BLaER1 treated with 17β-estradiol and CSF1 and Interleukin-3, amounts not matched to agents 10 nM and 100 nM (cell line): ENCODE data around the gene TMIGD1.
A peak's percentile ranks its signal among the peaks of the same experiment; 100 is the strongest.

Experiments
- H3K27ac ChIP-seq, 11 experiments: shearing (Covaris generic); formaldehyde crosslinking; 2 replicates each; pipeline ENCODE4 v1.8.1; 2022
- H3K27me3 ChIP-seq, 11 experiments: shearing (Covaris generic); formaldehyde crosslinking; 2 replicates each; pipeline ENCODE4 v1.8.1; 2022
- H3K36me3 ChIP-seq, 11 experiments: shearing (Covaris generic); formaldehyde crosslinking; 2 replicates each; pipeline ENCODE4 v1.8.1; 2022
- H3K4me1 ChIP-seq, 10 experiments: shearing (Covaris generic); formaldehyde crosslinking; 2 replicates each; pipeline ENCODE4 v1.8.1; 2022
- H3K4me2 ChIP-seq, 11 experiments: shearing (Covaris generic); formaldehyde crosslinking; 2 replicates each; pipeline ENCODE4 v1.8.1; 2022
- H3K4me3 ChIP-seq, 10 experiments: shearing (Covaris generic); formaldehyde crosslinking; 2 replicates each; pipeline ENCODE4 v1.8.1; 2022
- H3K9ac ChIP-seq, 11 experiments: shearing (Covaris generic); formaldehyde crosslinking; 2 replicates each; pipeline ENCODE4 v1.8.1; 2022
- H3K9me3 ChIP-seq, 11 experiments: shearing (Covaris generic); formaldehyde crosslinking; replicated peaks in 1 of 11; 2 replicates each; pipeline ENCODE4 v1.8.1; 2022
- H4K20me1 ChIP-seq, 11 experiments: shearing (Covaris generic); formaldehyde crosslinking; 2 replicates each; pipeline ENCODE4 v1.8.1; 2022
- Cebpa-rat ChIP-seq, 11 experiments: shearing (Covaris generic); IDR thresholded peaks; 2 replicates each; pipeline ENCODE4 v1.8.1; 2022

Gene TMIGD1

GRCh38 chr17:30323262-30323894 lies 10.5 kb downstream of the TMIGD1 start:
- peak overlapping the region in 1 of 11 experiments; percentile 4; a peak in 2 of 22 replicates for H3K27ac ChIP-seq
- no peaks in the 10 kb centered on the region for H3K27me3 ChIP-seq
- no peak overlapping the region for H3K9ac ChIP-seq
- H3K36me3 ChIP-seq = no peaks in the 10 kb centered on the region
- H3K9me3 ChIP-seq = no peaks in the 10 kb centered on the region
- no peak for TF ChIP-seq Cebpa-rat (IDR thresholded peaks at IDR 0.05)
- no peaks in the 10 kb centered on the region for H4K20me1 ChIP-seq
- peaks cover 16 to 32% (median 28%) of the 10 kb centered on the region in 10 experiments for H3K4me1 ChIP-seq
- H3K4me2 ChIP-seq = peak overlapping the region; percentile 48 to 70 (median 63)
- H3K4me3 ChIP-seq = no peak overlapping the region

DNA sequence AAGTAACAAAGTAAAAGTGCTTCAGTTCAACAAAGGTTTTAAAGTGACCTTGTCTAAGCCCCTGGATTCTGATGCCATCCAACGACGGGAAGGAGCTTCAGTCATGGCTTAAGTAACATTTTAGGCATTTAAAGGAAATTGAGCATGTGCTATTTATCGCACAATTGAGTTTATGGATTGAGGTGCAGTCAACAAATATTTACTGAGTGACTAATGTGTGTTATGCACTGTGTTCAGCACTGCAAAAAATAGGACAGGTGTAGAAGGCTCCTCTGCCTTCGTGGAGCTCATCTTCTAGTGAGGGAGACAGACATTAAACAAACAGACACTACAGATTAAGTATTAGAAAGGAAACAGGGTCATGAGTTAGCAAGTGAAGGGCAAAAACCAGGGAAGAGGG lies 12.5 kb downstream of the TMIGD1 start:
- Histone ChIP-seq H3K27me3 (no peaks in the 10 kb centered on the region), H3K9ac (no peak overlapping the region), H3K4me2 (no peak overlapping the region), H3K4me3 (no peak overlapping the region), H3K27ac (no peak overlapping the region), H3K9me3 (no peaks in the 10 kb centered on the region), H3K36me3 (no peaks in the 10 kb centered on the region), H4K20me1 (no peaks in the 10 kb centered on the region), H3K4me1 (peaks cover 16 to 23% (median 22%) of the 10 kb centered on the region in 10 experiments)
- no peak for TF ChIP-seq Cebpa-rat (IDR thresholded peaks at IDR 0.05)

GRCh38 chr17:30318155-30318554 lies 15.7 kb downstream of the TMIGD1 start:
- H3K9me3 ChIP-seq = no peaks in the 10 kb centered on the region
- H3K36me3 ChIP-seq = no peaks in the 10 kb centered on the region
- H4K20me1 ChIP-seq = no peaks in the 10 kb centered on the region
- H3K27ac ChIP-seq = no peak overlapping the region
- H3K4me3 ChIP-seq = no peak overlapping the region
- no peak overlapping the region for H3K9ac ChIP-seq
- H3K4me1 ChIP-seq = peaks cover 4 to 7% (median 6%) of the 10 kb centered on the region in 10 experiments
- no peak for TF ChIP-seq Cebpa-rat (IDR thresholded peaks at IDR 0.05)
- H3K4me2 ChIP-seq = no peak overlapping the region
- no peaks in the 10 kb centered on the region for H3K27me3 ChIP-seq

GRCh38 chr17:30316736-30317135 lies 17.1 kb downstream of the TMIGD1 start:
- TF ChIP-seq Cebpa-rat (IDR thresholded peaks at IDR 0.05) = no peak
- H4K20me1 ChIP-seq = no peaks in the 10 kb centered on the region
- H3K27me3 ChIP-seq = no peaks in the 10 kb centered on the region

DNA sequence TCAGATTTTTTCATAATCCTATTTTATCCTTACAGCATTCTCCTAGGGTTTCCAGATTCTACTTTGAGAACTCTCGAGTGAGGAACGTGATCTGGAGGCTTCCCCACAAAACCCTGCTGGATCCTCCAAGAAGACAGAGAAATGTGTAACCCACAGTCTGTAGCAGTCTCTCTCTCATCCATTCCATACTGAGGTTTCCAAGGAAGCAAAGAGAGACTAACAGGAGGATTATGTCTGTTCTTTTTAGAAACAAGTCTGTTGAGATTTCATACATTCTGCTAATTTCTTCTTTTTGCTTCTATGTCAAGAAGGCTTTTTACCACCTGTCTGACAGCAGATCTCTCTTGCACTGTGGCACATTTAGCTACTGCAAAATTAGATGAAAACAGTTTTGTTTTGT lies 18.8 kb downstream of the TMIGD1 start:
- TF ChIP-seq Cebpa-rat (IDR thresholded peaks at IDR 0.05) = no peak
- Histone ChIP-seq H3K4me2 (no peak overlapping the region), H3K9ac (no peak overlapping the region), H3K36me3 (no peaks in the 10 kb centered on the region), H3K4me1 (no peaks in the 10 kb centered on the region), H3K9me3 (no peaks in the 10 kb centered on the region), H4K20me1 (no peaks in the 10 kb centered on the region), H3K27ac (no peak overlapping the region), H3K4me3 (no peak overlapping the region), H3K27me3 (no peaks in the 10 kb centered on the region)

More at GRCh38 chr17:30316736-30317135, 17.1 kb downstream of the TMIGD1 start:
- Histone ChIP-seq H3K4me1 (no peaks in the 10 kb centered on the region), H3K9me3 (no peaks in the 10 kb centered on the region), H3K36me3 (no peaks in the 10 kb centered on the region), H3K9ac (no peak overlapping the region), H3K27ac (no peak overlapping the region), H3K4me2 (no peak overlapping the region), H3K4me3 (no peak overlapping the region)

DNA sequence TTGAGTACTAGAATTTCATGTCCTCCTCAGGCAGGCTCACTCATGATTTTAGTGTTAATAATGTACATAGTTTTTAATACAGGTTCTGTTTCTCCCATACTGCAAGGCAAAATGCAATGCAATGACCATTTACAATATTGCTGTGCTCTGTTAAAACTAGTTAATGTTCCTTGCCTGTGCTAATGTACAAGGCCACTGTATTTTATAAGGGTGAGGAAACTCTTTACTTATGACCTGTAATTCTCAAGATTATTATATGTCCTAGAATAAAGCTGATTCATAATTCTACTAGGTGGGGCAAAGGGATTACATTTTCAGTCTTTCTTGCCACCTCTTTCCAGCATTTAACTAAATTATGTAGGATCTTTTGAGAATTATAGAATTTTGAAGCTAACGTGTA lies 19.4 kb downstream of the TMIGD1 start:
- H3K4me2 ChIP-seq = no peak overlapping the region
- no peak for TF ChIP-seq Cebpa-rat (IDR thresholded peaks at IDR 0.05)

GRCh38 chr17:30312226-30312625 lies 21.6 kb downstream of the TMIGD1 start:
- no peaks in the 10 kb centered on the region for H3K36me3 ChIP-seq
- no peak overlapping the region for H3K27ac ChIP-seq
- H3K27me3 ChIP-seq = no peaks in the 10 kb centered on the region
- no peak overlapping the region for H3K4me3 ChIP-seq
- H4K20me1 ChIP-seq = no peaks in the 10 kb centered on the region
- TF ChIP-seq Cebpa-rat (IDR thresholded peaks at IDR 0.05) = no peak
- H3K9me3 ChIP-seq = no peaks in the 10 kb centered on the region
- no peaks in the 10 kb centered on the region for H3K4me1 ChIP-seq
- H3K9ac ChIP-seq = no peak overlapping the region
- H3K4me2 ChIP-seq = no peak overlapping the region

More for the DNA sequence above, 19.4 kb downstream of the TMIGD1 start:
- H3K27ac ChIP-seq = no peak overlapping the region
- H3K4me3 ChIP-seq = no peak overlapping the region
- no peaks in the 10 kb centered on the region for H3K36me3 ChIP-seq
- no peak overlapping the region for H3K9ac ChIP-seq
- H4K20me1 ChIP-seq = no peaks in the 10 kb centered on the region
- H3K9me3 ChIP-seq = no peaks in the 10 kb centered on the region
- no peaks in the 10 kb centered on the region for H3K27me3 ChIP-seq
- H3K4me1 ChIP-seq = no peaks in the 10 kb centered on the region

DNA sequence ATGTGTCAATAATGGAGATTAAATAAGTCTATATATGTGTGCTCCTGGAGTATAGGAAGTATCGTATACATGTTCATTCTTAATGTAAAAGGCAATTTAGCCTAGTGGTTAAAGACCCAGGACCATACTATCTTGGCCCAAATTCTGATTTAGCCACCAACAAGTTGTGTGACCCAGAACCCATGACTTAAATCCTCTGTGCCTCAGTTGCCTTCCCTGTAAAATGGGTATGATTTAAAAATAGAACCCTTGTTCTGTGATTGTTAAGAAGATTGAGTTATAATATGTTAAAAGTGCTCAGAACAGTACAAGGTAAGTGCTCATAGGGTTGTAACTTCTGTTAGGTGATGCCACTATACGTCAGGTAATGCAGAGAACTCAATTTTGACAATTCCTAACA lies 23.3 kb downstream of the TMIGD1 start:
- no peak for TF ChIP-seq Cebpa-rat (IDR thresholded peaks at IDR 0.05)
- H3K4me2 ChIP-seq = no peak overlapping the region
- H3K36me3 ChIP-seq = no peaks in the 10 kb centered on the region
- no peaks in the 10 kb centered on the region for H3K27me3 ChIP-seq
- no peaks in the 10 kb centered on the region for H4K20me1 ChIP-seq
- H3K9me3 ChIP-seq = no peaks in the 10 kb centered on the region
- no peak overlapping the region for H3K4me3 ChIP-seq
- no peak overlapping the region for H3K27ac ChIP-seq
- H3K4me1 ChIP-seq = no peaks in the 10 kb centered on the region
- H3K9ac ChIP-seq = no peak overlapping the region

DNA sequence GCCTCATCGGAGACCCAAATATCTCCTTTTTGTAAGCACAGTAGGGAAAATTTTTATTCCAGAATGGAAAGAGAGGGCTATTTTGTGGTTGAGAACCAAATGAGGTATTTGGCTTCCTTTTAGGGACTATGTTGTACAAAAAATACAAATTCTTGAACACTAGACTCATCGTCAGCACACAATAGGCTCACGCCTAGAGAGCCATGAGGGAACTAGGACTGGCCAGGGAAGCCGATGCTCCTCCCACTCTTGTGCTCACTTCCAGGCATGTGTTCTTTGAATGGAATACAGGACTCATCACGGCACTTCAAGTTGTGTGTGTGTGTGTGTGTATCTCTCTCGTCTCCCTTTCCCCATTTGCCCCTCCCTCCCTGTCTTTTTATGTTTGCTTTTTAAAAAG lies 24.3 kb downstream of the TMIGD1 start:
- H3K27me3 ChIP-seq = no peaks in the 10 kb centered on the region
- no peaks in the 10 kb centered on the region for H4K20me1 ChIP-seq
- no peak for TF ChIP-seq Cebpa-rat (IDR thresholded peaks at IDR 0.05)

DNA sequence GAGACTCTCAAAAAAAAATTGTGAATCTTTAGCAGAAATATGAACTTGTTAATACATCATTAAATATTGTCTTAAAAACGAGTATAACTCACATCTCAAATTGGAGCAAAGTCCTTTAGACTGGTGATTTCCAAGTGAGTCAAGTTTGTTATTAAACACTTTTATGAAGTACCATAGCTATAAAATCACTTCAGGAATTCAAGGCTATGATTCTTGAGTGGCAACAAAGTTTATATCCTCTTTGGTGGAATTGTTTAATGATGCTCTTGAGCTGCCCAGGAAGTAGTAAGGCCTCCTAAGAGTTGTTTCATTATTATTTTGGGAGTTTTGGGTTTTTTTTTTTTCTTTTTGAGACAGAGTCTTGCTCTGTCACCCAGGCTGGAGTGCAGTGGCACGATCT lies 25.5 kb downstream of the TMIGD1 start:
- Histone ChIP-seq H4K20me1 (no peaks in the 10 kb centered on the region), H3K9me3 (no peaks in the 10 kb centered on the region), H3K4me3 (no peak overlapping the region), H3K4me1 (no peaks in the 10 kb centered on the region), H3K9ac (no peak overlapping the region), H3K27me3 (no peaks in the 10 kb centered on the region), H3K36me3 (no peaks in the 10 kb centered on the region), H3K4me2 (no peak overlapping the region), H3K27ac (no peak overlapping the region)
- TF ChIP-seq Cebpa-rat (IDR thresholded peaks at IDR 0.05) = no peak

More for the DNA sequence above, 24.3 kb downstream of the TMIGD1 start:
- Histone ChIP-seq H3K4me2 (no peak overlapping the region), H3K9me3 (no peaks in the 10 kb centered on the region), H3K9ac (no peak overlapping the region), H3K27ac (no peak overlapping the region), H3K4me1 (no peaks in the 10 kb centered on the region), H3K36me3 (no peaks in the 10 kb centered on the region), H3K4me3 (no peak overlapping the region)
